GM12864 (cell line): Measurements from ENCODE around the gene DCTN5.
"Not testable (repeated sequence)": the region's sequence is repeated elsewhere in the genome, so short reads cannot be mapped to it uniquely, and the experiment has no call there.

Experiments used
- DNase-seq: peaks from one replicate; pipeline ENCODE4 v3.0.0-alpha.2; 2011; ENCODE audit warnings: low read depth
- H3K4me3 ChIP-seq: 2 replicates; pipeline ENCODE4 v1.5.1; 2011; ENCODE audit warnings: mild to moderate bottlenecking, low read depth, low read length, control low read depth
- TF ChIP-seq, protein P1 (sequence below): IDR thresholded peaks from 2 replicates; pipeline ENCODE4 v1.5.1; 2011; ENCODE audit warnings: low read depth, mild to moderate bottlenecking, moderate library complexity, low read length, control low read depth, inconsistent platforms; ENCODE audit errors: missing control alignments

DCTN5 gene

DNA sequence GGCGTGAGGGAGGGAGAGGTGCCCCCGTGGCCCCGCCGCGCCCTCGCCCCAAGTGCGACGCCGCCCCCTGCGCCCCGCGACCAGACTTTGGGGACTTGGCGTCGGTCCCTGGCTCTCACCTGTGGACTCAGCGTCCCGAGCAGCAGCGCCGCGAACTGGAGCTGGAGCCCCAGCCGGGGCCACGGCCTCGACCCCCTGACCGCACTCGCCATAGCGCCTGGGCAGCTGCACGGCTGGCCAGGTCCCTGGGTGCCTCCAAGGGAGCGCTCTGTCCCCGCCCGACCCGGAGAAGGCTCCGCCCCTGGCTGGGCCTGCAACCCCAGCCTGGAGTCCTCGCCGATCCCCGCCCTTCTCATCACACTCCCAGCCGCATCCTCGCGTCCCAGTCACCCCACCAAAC, 71.7 kb downstream of the DCTN5 start, which contains the start of gene ERN2:
TSS of gene ERN2 (minus strand) at position 247 of the 400 bp plus-strand sequence. CDS start at position 212, 35 bp downstream.
- TF ChIP-seq, protein P1, sequence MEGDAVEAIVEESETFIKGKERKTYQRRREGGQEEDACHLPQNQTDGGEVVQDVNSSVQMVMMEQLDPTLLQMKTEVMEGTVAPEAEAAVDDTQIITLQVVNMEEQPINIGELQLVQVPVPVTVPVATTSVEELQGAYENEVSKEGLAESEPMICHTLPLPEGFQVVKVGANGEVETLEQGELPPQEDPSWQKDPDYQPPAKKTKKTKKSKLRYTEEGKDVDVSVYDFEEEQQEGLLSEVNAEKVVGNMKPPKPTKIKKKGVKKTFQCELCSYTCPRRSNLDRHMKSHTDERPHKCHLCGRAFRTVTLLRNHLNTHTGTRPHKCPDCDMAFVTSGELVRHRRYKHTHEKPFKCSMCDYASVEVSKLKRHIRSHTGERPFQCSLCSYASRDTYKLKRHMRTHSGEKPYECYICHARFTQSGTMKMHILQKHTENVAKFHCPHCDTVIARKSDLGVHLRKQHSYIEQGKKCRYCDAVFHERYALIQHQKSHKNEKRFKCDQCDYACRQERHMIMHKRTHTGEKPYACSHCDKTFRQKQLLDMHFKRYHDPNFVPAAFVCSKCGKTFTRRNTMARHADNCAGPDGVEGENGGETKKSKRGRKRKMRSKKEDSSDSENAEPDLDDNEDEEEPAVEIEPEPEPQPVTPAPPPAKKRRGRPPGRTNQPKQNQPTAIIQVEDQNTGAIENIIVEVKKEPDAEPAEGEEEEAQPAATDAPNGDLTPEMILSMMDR: no peak
- DNase-seq: no peak

DNA sequence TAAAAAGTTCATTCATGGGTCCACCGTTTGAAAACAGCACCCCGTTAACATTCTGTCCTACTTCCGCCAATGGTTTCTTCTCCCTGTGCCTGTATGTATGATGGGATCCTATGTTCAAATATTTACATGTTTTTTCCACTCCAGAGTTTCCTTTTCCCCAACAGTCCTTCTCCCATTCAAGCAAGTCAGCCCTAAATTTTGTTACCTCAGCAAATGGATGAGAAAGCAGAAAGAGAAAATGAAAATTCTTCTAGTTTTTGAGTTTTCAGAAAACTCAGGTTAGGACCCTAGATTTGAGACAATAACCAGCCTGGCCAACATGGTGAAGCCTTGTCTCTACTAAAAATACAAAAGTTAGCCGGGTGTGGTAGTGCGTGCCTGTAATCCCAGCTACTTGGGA, 75.2 kb downstream of the DCTN5 start:
- TF ChIP-seq, protein P1: no peak
- no peak overlapping the region for H3K4me3 ChIP-seq
- no peak for DNase-seq

More for the DNA sequence above, 71.7 kb downstream of the DCTN5 start, which contains the start of gene ERN2:
- no peak within 1 kb of the TSS for H3K4me3 ChIP-seq

DNA sequence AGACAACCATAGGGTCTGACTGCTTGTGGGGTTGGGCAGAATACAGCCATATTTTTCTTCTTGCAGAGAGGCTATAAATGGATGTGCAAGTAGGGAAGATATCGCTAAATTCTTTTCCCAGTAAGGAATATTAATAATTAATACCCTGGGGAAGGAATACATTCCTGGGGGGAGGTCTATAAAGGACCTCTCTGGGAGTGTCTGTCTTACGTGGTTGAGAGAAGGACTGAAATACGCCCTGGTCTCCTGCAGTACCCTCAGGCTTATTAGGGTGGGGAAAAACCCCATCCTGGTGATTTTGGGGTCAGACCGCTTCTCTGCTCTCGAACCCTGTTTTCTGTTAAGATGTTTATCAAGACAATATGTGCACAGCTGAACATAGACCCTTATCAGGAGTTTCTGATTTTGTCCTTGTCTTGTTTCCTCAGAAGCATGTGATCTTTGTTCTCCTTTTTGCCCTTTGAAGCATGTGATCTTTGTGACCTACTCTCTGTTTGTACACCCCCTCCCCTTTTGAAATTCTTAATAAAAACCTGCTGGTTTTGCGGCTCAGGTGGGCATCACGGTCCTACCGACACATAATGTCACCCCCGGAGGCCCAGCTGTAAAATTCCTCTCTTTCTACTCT, 81.5 kb downstream of the DCTN5 start:
- not testable (repeated sequence) for DNase-seq, H3K4me3 ChIP-seq

DNA sequence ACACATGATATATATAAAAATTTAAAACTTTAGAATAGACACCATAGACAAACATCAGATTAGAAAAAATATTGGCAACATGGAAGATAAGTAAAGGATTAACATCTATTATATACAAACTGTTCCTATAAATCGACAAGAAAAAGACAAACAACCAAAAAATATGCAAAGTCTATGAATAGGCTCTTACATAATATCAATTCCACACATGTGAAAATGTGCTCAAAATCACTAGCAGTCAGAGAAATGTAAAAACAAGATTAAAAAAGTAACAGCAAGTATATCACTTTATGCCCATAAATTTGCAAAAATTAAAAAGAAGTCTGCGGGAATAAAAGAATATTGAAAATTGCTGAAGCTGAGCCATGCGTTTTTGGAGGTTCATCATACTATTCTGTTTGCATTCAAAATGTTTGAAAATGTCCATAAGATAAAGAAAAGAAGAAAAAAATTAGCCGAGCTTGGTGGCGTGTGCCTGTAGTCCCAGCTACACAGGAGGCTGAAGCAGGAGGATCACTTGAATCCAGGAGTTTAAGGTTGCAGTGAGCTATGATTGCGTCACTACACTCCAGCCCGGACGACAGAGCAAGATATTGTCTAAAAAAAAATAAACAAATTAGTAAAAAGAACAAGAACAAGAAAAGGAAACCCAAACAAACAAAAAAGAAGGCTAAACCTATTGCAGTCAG, 83.0 kb downstream of the DCTN5 start:
- no peak for DNase-seq
- TF ChIP-seq, protein P1: no peak
- no peak overlapping the region for H3K4me3 ChIP-seq

DNA sequence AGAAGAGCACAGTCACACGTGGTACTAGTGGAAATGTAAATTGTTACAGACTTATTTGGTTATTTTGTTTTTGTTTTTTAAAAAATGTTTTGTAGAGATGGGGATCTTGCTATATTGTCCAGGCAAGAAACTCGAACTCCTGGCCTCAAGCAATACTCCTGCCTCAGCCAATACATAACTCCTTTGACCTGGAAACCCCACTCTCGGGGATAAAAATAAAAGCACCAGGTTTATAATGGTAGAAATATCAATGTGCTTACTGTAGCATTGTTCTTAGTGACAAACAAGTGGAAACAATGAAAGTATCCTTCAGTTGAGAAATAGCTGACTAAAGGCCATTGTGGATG, 83.5 kb downstream of the DCTN5 start:
- no peak overlapping the region for H3K4me3 ChIP-seq
- TF ChIP-seq, protein P1: no peak
- no peak for DNase-seq

DNA sequence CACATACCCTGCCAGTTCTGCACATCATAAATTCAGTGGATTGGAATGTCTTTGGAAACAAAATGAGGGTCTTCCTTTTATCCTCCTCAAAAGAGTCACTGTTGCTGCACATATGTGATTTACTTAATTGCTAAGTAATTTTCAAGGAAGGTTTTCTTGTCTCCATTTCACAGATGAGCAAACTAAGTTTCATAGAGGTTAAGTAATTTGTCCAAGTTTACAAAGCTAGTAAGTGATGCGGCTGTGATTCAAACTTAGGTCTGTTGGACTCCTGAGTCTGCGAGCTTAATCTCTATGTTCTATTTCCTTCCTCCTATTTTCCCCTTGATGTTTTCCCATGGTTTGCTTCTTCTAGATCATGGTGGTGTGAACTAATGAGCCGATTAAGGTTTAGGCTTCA, 85.4 kb downstream of the DCTN5 start:
- TF ChIP-seq, protein P1: no peak
- no peak overlapping the region for H3K4me3 ChIP-seq
- no peak for DNase-seq
